Embryonic facial prominence (tissue), 1 donor: Measurements from ENCODE around the gene C3orf22.

Experiments
- DNase-seq: peaks from one replicate; pipeline ENCODE4 v3.0.0-alpha.2; 2016; ENCODE audit errors: extremely low spot score

Gene C3orf22

DNA sequence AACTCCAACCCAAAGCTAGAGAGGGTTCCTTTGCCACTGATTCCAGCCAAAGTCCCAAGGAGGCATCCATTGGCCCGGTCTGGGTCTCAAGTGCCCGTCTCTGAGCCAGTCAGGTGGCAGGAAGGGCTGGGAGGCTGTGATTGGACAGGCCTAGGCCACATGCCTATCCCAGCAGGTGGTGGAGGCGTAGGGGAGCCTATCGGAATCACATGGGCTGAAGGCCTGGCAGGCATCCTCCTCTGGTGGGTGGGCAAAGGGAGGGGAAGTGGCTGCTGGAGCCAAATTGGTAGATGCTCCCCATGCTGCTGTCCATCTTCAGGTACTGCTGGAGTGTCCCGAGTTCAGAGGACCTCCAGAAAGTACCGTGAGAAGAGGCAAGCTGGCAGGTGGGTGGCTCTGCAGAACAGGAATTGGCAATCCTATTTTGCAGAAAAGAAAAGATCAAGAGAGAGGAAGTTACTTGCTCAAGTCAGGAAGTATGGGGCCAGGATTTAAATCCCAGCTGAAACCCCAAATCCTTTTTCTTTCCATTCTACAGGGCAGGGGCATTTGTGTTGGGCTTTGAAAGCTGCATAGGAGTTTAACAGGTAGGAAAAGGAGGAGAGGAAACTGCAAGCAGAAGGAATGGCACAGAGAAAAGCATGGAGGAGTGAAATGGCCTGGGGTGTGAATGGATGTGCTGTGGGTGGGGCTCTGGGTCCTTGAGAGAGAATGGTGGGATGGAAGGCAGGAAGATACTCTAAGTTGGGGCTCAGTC lies 31.1 kb downstream of the C3orf22 start:
- DNase-seq = no peak

DNA sequence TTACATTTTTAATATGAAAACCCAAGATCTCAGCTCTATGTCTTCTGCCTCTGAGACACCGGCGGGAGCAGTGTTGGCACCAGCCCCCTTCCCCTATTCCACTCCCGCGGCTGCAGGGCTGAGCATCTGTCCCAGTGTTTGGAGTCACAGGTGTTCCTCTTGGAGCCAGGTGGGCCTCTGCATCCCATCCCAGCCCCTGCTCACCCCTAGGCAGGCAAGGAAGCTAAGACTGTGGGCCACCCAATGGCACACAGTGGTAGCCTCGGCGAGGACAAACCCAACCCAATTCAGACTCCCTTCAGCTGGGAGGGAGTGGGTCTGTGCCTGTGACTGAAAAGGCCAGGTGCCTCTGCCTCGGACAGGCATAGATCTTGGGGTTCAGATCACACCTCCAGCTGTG lies 31.7 kb downstream of the C3orf22 start:
- DNase-seq = no peak

DNA sequence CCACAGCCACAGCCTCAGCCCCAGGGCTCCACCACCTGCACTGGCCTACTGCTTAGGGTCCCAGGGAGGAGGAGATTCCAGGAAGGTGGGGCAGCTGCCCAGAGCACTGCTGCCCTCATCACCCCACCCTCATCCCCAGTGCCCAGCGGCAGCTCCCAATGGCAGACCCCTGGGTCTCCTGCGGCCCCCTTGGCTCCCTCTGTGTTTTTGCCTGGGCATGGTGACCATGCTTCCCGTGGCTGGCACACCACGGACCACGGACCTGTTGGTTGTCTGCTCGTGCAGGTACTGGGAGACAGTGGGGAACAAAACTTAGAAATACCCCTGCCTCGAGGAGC lies 32.1 kb downstream of the C3orf22 start:
- DNase-seq = no peak

DNA sequence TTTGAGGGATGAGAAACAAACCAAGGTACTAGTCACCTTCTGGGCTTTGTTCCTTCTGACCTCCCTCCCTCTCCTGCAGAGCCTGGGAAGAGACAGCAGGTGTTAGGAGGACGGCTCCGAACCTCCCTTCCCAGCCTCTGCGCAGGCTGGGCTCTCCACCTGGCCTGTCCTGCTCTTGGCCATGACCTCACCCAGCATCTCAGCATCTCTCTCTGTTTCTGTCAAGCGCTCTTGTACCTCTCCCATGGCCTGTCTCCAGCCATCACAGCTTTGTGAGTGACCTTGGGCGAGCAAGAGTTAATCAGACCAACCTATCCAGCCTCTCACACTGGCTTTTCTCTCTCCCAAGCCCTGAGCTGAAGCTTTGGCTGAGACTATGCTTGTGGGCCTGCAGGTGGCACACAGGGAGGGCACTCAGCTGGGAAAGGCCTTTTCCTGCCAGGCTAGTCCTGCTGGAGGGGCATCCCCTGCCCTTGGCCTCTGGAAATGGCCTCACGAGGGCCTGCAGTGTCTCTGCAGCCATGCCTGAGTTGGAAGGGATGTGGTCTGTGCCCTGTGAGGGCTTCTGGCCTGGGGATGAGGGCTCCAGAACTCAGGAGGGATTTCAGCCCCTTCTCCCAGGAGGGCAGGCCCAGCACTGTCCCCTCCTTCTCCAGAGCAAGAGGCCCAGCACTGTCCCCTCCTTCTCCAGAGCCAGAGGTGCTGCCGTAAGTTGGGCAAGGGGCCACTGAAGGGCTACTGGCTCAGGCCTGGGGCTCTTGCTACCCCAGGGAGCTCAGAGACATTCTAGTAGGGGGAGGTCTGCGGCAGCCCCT lies 32.7 kb downstream of the C3orf22 start:
- DNase-seq = no peak

DNA sequence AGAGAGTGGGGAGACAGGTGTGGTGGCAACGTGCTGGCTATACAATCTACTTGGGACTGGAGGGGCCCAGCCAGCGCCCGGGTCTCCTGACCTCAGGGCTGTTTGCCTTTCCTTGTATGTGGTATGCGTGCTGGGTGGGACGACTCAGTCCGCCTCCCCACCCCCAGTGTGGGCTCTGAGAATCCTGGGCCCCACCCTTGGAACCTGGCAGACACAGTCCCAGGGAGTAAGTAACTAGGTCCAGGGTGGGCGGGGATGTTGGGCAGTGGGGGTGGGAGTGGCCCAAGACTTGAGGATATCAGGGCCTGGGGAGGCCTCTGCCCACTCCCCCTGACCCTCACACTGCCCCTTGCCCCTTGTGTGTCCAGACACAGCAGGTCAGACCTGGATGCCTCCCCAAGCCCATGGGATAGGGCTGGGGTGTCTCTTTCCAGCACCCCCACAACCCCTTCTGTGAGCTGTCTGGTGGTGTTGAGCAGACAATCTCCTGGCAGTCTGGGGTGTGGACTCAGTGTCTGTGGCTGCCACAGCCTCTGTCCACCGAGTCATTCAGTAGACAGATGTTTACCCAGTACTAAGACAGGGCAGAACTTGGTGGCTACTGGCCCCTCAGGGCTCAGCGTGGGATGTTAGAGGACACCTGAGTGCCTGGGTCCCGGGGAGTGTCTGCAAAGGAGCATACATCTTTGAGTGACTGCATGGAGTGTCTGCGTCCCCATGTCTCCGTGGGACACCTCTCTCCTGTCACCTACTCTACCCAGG lies 33.5 kb downstream of the C3orf22 start:
- DNase-seq = no peak

DNA sequence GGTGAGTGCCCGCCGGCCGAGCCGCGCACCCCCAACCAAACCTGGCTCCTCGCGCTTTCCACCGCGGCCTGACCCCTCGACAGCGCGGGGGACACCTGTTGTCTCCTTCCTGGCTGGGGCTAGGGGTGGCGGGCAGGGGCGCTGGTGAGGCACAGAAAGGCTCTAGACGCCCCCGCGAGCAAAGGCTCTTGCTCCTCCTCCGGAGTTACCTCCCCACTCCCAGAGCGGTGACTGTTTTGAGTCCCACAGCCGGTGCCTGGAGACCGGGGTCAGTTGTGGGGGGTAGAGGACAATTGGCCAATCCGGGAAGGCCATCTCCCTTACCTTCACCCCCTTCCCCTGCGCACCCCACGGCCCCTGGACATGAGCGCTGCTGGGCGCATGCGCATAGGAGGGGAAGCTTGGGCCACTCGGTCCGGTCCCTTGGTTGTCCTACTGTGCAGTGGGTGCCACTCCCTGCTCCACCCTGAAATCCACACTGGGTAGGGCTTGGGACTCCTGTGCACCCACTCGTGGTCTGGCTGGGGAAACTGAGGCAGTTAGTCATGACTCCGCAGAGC lies 34.2 kb downstream of the C3orf22 start:
- no peak for DNase-seq

DNA sequence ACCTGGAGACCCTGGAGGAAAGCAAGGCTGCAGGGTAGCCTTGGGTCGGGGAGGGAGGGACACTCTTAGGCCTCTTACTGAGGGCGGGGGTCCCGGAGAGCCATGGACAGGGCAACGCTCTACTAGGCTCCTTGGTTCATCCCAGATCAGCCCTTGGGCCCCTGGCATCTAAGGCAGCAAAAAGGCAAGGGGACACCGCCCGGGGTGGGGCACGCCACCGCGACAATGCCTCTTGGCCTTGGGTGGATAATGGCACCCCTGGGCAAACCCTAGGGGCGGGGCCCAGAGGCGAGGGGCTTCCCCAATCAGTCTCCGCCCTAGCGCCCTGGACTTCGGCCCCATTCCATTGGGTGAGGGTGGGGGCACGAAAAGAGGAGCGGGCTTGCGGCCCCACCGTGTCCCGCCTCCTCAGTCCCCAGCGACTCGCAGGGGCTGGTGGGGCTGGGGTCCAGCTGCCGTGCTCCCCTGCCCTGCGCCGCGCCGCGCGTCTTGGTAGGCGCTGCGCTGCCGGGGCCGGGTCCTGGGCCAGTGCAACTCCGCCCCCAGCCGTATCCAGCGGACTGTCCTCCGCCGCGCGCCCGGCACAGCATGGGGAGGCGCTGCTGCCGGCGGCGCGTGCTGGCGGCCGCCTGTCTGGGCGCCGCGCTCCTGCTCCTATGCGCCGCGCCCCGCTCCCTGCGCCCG lies 34.8 kb downstream of the C3orf22 start, which contains the start of gene CHST13:
Gene CHST13, plus strand, starts transcription at position 411 of the 684 bp plus-strand sequence. Its CDS starts 178 bp downstream, at position 589.
- no peak for DNase-seq

DNA sequence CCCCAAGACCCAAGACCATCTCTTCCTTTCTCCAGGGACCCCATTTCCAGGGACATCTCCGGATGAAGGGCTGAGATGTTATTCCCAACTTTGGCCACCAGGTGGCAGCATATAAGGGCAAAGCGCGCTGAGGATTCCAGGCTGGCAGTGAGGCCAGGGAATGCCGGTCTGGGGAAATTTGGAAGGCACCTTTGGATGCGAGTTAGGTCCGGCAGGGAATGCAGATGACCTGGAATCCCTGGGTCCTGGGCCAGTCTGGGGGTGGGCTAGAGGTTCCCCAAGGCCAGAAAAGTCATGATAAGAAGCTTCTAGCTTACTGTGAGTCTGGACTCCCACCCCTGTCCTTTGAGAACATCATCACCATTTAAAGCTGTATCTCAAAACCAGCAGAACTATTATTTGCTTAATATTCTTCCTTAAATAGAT lies 36.4 kb downstream of the C3orf22 start:
- peak; percentile 19 for DNase-seq

DNA sequence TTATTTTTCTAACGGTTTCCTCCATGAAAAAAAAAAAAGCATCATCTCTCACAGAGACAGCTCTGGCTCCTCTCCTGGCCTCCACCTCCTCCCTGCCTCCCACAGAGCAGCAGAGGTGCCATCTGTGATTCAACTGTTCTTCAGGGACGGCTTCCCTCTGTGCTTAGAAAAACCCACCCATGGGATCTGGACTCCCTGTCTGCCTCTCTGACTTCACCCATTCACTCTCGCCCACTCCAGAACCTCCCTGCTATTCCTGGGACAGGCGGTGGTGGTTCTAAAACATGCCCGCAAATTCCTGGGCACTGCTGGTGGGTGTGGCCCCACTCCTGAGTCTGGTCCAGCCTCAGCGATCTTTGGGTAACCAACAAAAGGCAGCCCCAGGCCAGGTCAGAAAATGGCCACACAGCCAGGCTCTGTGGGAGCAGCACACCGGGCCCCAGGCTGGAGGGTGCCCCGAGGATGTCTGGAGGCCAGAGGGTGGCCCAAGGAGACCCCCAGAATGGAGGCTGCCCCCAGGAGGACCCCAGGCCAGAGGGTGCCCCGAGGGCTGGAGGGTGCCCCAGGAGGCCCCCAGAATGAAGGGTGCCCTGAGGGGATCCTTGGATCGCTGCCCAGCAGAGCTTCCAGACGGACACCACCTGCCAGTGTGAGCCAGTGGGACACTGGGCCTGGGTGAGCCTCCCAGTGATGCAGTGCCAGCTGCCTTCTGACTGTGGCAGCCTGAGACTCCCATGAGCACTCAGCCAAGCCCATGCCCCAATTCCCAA lies 37.4 kb downstream of the C3orf22 start:
- no peak for DNase-seq

DNA sequence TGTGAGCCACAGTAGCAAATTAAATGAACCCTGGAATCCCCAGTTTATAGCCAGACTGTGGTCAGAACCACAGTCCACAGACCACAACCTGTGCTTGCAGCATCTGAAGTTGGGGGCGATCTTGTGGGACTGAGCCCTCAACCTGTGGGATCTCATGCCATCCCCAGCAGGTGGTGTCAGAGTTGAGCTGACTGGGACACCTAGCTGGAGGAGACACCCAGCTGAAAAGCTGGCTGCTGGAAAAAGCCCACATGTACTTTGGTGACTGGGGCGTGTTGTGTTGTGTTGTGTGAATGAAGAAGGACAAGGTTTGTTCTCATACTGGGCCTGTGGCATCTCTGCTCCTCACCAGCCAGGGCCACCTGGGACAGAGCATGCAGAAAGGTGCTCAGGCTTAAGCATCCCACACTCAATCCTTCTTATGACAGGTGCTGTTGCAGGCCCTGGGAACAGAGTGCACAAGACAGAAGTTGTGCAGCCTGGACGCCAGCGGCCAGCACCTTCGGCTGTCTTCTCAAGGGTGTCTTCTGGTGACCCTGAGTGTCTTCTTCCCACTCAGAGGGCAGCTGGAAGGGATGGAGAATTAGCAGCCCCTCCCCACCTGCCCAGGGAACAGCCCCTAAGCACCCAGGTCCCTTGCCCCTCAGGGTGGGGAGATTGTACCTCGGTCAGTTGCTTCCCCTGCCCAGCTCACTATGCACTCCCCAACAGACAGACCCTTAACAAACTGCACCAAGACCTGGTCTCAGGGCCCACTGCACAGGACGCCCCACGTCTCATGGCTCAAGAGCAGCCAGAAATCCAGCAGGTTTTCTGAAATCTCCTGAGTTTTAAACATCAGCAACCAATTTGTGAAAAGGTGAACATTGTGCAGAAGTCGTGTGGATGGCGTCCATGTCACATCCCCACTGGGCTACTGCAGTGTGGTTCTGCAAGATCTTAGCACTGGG lies 39.0 kb downstream of the C3orf22 start:
- DNase-seq = no peak

DNA sequence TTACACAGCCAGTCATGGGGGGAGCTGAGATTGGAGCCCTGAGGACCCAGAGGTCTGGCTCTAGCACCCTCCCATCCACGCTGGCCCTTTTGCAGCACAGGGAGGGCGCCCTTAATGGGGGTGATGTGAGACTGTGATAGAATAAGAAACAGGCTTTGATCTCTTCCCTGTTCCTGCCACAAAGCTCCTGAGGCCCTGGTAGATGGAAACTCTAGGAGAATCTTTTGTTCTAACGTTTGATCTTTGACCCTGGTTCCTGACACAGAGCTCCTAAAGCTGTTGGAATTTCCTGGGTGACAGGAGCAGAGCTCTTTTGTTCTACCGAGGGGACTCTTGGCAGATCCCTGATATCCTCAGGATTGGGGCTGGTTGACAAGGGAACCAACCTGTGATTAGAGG lies 40.0 kb downstream of the C3orf22 start:
- DNase-seq = no peak

DNA sequence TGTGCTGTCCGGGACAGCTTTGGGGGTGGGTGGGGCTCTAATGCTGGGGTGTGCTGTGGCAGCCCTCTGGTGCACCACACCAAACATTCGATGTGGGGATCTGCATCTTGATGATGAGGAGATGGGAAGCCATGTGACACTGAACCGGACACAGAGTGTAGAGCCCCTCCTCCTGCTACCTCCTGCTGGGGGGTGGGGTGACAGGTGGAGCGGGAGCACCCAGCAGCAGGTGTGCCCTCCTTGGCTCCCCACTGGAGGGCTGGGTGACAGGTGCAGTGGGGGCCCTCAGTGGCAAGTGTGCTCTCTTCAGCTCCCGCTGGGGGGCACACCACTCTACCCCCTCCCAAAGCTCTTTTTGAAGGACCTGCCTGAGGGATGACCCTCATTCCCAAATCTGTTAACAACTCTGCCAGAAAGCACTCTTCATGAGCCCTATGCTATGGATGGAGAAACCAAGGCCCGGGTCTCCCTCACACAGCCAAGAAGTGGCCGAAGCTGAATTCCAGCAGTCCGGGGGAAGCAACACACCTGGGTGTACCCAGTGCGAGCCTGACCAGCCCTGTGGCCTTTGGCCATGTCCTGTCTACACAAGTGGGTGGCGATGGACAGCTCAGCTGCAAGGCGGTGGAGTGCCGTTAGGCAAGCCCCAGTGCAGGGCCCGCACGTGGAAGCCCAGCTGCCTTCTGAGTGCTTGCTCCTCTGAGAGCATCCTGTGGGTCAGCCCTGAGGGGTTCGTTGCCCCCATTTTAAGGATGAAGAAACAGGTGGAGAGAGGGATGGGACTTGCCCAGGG lies 40.5 kb downstream of the C3orf22 start:
- DNase-seq = no peak

DNA sequence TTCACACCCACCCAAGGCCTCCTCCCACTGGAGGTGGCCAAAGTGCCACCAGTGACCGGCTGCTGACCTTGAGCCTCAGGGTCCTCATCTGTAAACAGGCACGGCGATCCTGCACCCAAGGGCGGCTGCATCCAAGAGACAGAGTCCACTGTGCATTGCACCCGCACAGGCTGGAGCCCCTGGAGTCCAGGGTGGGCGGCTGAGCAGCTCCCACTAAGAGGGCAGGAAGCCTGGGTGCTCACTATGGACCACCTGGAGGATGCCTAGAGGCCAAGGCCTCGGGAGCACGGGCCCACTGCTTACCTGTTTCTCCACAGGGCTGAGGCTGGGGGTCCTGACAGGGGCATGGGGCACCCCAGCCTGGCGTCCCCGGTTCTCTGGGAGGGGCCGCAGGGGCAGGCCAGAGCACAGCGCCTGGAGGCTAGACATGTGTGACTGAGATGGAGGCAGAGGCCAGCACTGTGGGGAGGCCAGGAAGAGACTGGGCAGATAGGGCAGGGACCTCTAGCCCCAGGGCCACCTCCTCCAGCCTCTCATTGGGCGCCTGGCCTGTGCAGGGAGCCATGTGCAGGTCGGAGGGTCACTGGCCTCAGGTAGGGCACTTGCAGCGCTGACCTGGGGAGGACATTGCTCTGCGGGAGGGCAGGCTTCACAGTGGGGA lies 41.3 kb downstream of the C3orf22 start, which contains the start of gene UROC1:
Gene UROC1, minus strand, starts transcription at position 483 of the 661 bp plus-strand sequence. Its CDS starts 54 bp downstream, at position 429.
- no peak for DNase-seq

DNA sequence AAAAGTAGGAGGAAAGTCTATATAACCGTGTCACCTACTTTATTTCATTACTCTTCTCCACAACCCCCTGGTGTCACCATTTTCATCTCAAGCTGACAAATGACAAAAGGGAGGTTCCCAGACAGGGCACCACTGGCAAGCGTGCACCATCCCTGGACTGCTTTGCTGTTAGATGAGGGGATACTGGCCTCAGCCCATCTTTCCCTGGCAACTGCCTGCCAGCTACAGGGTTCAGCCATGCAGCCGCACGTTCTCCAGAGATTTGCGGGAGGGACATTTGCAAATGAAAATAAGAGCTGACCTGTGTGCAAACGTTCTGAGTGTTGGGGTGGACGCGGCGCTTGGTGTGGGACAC lies 41.8 kb downstream of the C3orf22 start:
- no peak for DNase-seq

DNA sequence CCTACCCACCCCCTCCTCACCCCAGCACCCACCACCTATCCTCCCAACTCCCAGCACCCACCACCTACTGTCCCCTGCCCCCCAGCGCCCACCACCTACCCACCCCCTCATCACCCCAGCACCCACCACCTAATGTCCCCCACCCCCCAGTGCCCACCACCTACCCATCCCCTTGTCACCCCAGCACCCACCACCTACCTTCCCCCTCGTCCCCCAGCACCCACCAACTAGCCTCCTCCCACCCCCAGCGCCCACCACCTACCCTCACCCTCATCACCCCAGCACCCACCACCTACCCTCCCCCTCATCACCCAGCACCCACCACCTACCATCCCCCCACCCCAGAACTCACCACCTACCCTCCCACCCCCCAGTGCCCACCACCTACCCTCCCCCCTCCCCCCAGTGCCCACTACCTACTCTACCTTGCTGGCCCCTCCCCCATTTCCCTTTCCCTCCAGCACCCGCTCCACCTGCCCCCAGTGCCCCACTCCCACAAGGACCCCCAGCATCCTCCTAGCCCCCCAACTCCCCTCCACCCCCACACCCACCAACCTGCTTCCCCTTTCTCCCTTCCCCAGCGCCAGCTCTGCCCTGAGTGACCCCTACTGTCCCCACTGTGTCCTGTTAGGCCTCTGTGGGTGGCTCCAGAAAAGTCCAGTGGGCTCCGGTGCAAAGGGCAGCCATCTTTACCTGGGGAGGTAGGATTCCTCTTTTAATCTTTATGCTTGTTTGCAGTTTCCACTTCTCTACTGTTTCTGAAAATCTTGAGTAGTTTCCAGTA lies 42.4 kb downstream of the C3orf22 start:
- no peak for DNase-seq

DNA sequence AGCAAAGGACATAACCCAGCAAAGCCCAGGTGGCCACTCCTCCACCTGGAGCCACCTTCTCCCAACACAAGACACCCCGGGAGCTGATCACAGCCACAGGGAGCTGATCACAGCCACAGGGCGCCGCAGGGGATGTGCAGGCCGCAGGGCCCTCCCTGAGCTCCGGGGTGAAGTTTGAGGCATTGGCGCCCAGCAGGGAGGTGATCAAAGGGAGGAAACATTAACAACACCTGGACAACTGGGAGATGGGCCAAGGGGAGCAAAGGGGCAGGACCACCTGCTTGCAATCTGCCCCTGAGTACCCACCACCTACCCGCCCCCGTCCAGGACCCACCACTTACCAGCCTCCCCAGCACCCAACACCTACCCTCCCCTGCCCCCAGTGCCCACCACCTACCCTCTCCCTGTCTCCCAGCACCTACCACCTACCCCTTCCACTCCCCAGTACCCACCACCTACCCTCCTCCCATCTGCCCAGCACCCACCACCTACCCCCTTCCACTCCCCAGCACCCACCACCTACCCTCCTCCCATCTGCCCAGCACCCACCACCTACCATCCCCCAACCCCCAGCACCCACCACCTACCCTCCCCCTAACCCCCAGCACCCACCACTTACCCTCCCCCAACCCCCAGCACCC lies 43.5 kb downstream of the C3orf22 start:
- DNase-seq = no peak

DNA sequence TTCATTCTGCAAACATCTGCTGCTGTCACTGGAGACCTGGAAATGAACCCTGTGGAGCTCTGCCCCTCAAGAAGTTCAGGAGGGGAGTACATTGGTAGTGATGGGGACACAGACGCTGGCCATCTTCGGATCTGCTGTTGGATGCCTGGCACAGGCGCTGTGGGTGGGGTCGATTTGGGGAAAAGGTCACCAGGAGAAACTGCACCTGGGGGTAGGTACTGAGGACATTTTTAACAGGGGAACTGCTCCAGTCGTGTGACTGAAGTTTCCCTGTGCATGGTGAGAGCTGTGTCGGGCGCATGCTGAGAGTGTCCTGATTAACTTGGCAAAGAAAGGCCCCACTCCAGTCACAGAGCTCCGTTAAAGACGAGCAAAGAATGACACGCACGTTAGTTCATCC lies 44.6 kb downstream of the C3orf22 start:
- DNase-seq = no peak
